Measurements from ENCODE around the gene FGF12.

DNA sequence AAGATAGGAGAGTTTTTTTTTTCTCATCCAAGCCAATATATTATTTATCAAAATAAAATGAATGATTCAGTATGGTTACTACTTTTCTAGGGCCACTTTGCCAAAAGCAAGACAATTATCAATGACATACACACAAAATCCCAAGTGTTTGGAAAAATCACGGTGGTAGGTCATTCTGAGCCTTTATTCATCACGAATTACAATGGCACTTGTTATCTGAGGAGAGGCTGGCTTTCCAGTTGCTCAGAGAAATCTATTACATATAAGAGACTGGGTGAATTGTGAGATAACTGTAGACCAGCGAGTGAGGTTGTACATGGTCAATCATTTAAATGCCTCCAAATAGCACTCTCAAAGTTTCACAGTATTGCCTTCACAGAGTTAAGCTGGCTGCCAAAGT lies 20.4 kb upstream of the FGF12 start:
- TF ChIP-seq, protein P1, sequence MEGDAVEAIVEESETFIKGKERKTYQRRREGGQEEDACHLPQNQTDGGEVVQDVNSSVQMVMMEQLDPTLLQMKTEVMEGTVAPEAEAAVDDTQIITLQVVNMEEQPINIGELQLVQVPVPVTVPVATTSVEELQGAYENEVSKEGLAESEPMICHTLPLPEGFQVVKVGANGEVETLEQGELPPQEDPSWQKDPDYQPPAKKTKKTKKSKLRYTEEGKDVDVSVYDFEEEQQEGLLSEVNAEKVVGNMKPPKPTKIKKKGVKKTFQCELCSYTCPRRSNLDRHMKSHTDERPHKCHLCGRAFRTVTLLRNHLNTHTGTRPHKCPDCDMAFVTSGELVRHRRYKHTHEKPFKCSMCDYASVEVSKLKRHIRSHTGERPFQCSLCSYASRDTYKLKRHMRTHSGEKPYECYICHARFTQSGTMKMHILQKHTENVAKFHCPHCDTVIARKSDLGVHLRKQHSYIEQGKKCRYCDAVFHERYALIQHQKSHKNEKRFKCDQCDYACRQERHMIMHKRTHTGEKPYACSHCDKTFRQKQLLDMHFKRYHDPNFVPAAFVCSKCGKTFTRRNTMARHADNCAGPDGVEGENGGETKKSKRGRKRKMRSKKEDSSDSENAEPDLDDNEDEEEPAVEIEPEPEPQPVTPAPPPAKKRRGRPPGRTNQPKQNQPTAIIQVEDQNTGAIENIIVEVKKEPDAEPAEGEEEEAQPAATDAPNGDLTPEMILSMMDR (IDR thresholded peaks at IDR 0.05) = no peak
- no peak for TF ChIP-seq ZFX (IDR thresholded peaks at IDR 0.05; ENCODE audit: borderline replicate concordance)
